HepG2 (cell line): ENCODE results near the gene JADE2. TPM values are rescaled to one million over a fixed set of nuclear protein-coding genes. Genes with fewer than 3 reads are reported as not detected.
A peak's percentile ranks its signal among the peaks of the same experiment; 100 is the strongest.

Source experiments
- ATAC-seq: fragments of 200-7000 bp; cut with Tn5 transposase; 3 replicates; pipeline ENCODE4 v1.9.1; 2020; ENCODE audit warnings: mild to moderate bottlenecking, moderate library complexity
- Bru-seq: library from RNA; stranded (reverse); fragments of 400-500 nt; gene quantifications from one replicate; lab custom pipeline; 2021; lab: Mats Ljungman, UMichigan
- BruChase-seq, 2 experiments: library from RNA; stranded (reverse); fragments of 400-500 nt; gene quantifications; one replicate each; lab custom pipeline; 2021; lab: Mats Ljungman, UMichigan
- BruUV-seq: library from RNA; stranded (reverse); fragments of 400-500 nt; replicated peaks from 2 replicates; lab custom pipeline; 2021; lab: Mats Ljungman, UMichigan
- CTCF ChIA-PET: fragments of 300-600 bp; formaldehyde crosslinking; extraction: SDS; loops from one replicate; lab custom pipeline; 2021; ENCODE audit warnings: low total read pairs, inconsistent platforms, low intra/inter-chr PET ratio; lab: Yijun Ruan, JAX
- POLR2A ChIA-PET: fragments of 350-600 bp; sonication (Branson Sonifier 250); formaldehyde crosslinking; loops from one replicate; lab custom pipeline; 2020; ENCODE audit warnings: antibody characterized with exemption, inconsistent platforms; lab: Yijun Ruan, JAX
- DNase-seq: peaks from one replicate; pipeline ENCODE4 v3.0.0-alpha.2; 2015; ENCODE audit warnings: low spot score
- FAIRE-seq: peaks from 3 replicates; lab custom pipeline; 2011; peaks lifted over from hg19 to GRCh38; lab: Jason Lieb, UNC
- H2AFZ ChIP-seq: one replicate; pipeline ENCODE4 v1.6.1; 2011; ENCODE audit warnings: low read length, inconsistent platforms
- H3K27ac ChIP-seq: fragments of 300-600 bp; 3 replicates; pipeline ENCODE4 v1.8.0; 2011; ENCODE audit warnings: mixed run types, mild to moderate bottlenecking, mixed read lengths, low read length, inconsistent platforms; ENCODE audit not compliant: insufficient read depth; ENCODE audit errors: extremely low read length
- H3K27me3 ChIP-seq, 2 experiments: fragments of 200-600 bp in 1 of 2; 2 replicates in 1 of 2; 3 replicates in 1 of 2; pipeline versions ENCODE4 v1.6.0 to v1.8.0; 2011; ENCODE audit warnings: low read length in 2 of 2, mild to moderate bottlenecking in 2 of 2, moderate library complexity in 2 of 2, inconsistent platforms in 1 of 2; ENCODE audit not compliant: insufficient read depth in 2 of 2, control insufficient read depth in 1 of 2
- H3K36me3 ChIP-seq, 2 experiments: fragments of 200-600 bp in 1 of 2; replicated peaks in 1 of 2; 2 replicates in 1 of 2; 3 replicates in 1 of 2; pipeline versions ENCODE4 v1.5.1 to v1.8.0; 2011; ENCODE audit warnings: low read length in 2 of 2, inconsistent platforms in 1 of 2; ENCODE audit not compliant: insufficient read depth in 2 of 2, control insufficient read depth in 1 of 2
- H3K4me1 ChIP-seq: 2 replicates; pipeline ENCODE4 v1.5.1; 2012; ENCODE audit warnings: low read length, inconsistent platforms; ENCODE audit not compliant: insufficient read depth
- H3K4me2 ChIP-seq: 2 replicates; pipeline ENCODE4 v1.6.0; 2011; ENCODE audit warnings: low read depth, low read length, inconsistent platforms
- H3K4me3 ChIP-seq, 3 experiments: fragments of 200-600 bp in 1 of 3; sonication (generic), shearing (Covaris generic) in 1 of 3; replicated peaks in 1 of 3; 2 replicates each; pipeline ENCODE4 v1.5.1; 2011 to 2016; ENCODE audit warnings: low read length in 3 of 3, inconsistent platforms in 2 of 3, low read depth in 2 of 3, mild to moderate bottlenecking in 2 of 3, control low read depth in 1 of 3, mixed read lengths in 1 of 3; ENCODE audit not compliant: insufficient read depth in 1 of 3
- H3K79me2 ChIP-seq: one replicate; pipeline ENCODE4 v1.6.1; 2011; ENCODE audit warnings: low read length, inconsistent platforms; ENCODE audit not compliant: insufficient read depth
- H3K9ac ChIP-seq: 2 replicates; pipeline ENCODE4 v1.6.0; 2011; ENCODE audit warnings: mild to moderate bottlenecking, low read depth, low read length, inconsistent platforms; ENCODE audit not compliant: insufficient read depth
- H3K9me3 ChIP-seq: 2 replicates; pipeline ENCODE4 v1.5.1; 2012; ENCODE audit warnings: mild to moderate bottlenecking, low read length
- H4K20me1 ChIP-seq: 2 replicates; pipeline ENCODE4 v1.6.0; 2011; ENCODE audit warnings: inconsistent platforms, mild to moderate bottlenecking, low read length, moderate library complexity; ENCODE audit not compliant: insufficient read depth
- ARID3A ChIP-seq: IDR thresholded peaks from 2 replicates; pipeline ENCODE4 v1.6.1; 2012; ENCODE audit warnings: low read depth, low read length, improper control_type of control experiment
- IRF1 ChIP-seq: sonication (generic); formaldehyde crosslinking; IDR thresholded peaks from 2 replicates; pipeline ENCODE4 v1.4.0; 2020; ENCODE audit warnings: low read depth, mild to moderate bottlenecking, missing genetic modification reagents
- POLR2A ChIP-seq, 2 experiments: IDR thresholded peaks; 2 replicates each; pipeline ENCODE4 v1.6.1; 2011; ENCODE audit warnings: low read depth in 2 of 2, low read length in 2 of 2, mild to moderate bottlenecking in 1 of 2, moderate library complexity in 1 of 2; ENCODE audit not compliant: insufficient read depth in 1 of 2
- SRSF1 ChIP-seq: fragments of 200-400 bp; formaldehyde crosslinking; optimal IDR thresholded peaks from 2 replicates; pipeline ENCODE3; 2017; ENCODE audit warnings: mild to moderate bottlenecking, low read depth, low read length, moderate library complexity
- WIZ ChIP-seq: sonication (generic); formaldehyde crosslinking; IDR thresholded peaks from 2 replicates; pipeline ENCODE4 v1.5.1; 2020; ENCODE audit warnings: mild to moderate bottlenecking, missing genetic modification reagents
- ZBTB20 ChIP-seq: sonication (generic); formaldehyde crosslinking; IDR thresholded peaks from 2 replicates; pipeline ENCODE4 v1.8.1; 2023; ENCODE audit warnings: missing genetic modification reagents, low read depth, mild to moderate bottlenecking, borderline replicate concordance
- ZBTB42 ChIP-seq: sonication (generic); formaldehyde crosslinking; IDR thresholded peaks from 2 replicates; pipeline ENCODE4 v1.5.0; 2020; ENCODE audit warnings: mild to moderate bottlenecking, missing genetic modification reagents
- ZNF280B ChIP-seq: sonication (generic); formaldehyde crosslinking; IDR thresholded peaks from 2 replicates; pipeline ENCODE4 v1.5.0; 2020; ENCODE audit warnings: missing genetic modification reagents, mild to moderate bottlenecking, borderline replicate concordance
- ZNF343 ChIP-seq: sonication (generic); formaldehyde crosslinking; IDR thresholded peaks from 2 replicates; pipeline ENCODE4 v1.4.0; 2020; ENCODE audit warnings: mild to moderate bottlenecking, missing genetic modification reagents
- ZNF530 ChIP-seq: sonication (generic); formaldehyde crosslinking; IDR thresholded peaks from 2 replicates; pipeline ENCODE4 v1.5.0; 2020; ENCODE audit warnings: low read depth, mild to moderate bottlenecking, missing genetic modification reagents
- ZNF7 ChIP-seq: IDR thresholded peaks from 2 replicates; pipeline ENCODE4 v1.6.1; 2016; ENCODE audit warnings: missing biosample characterization, missing genetic modification reagents
- WGBS: methylation state at CpG from one replicate; pipeline ENCODE4 v1.1.6; 2017; ENCODE audit warnings: low lambda C conversion rate; 5-methylcytosine and 5-hydroxymethylcytosine counted together
- in situ Hi-C: cut with HindIII; loops from 2 replicates; pipeline ENCODE4 v1.10.0; 2017; ENCODE audit warnings: low pct_unique_long_range_greater_than_20kb; ENCODE audit not compliant: extremely low pct_ligation_motif_present
- intact Hi-C: fragments of 100-400 bp; cut with micrococcal nuclease; formaldehyde crosslinking; loops from one replicate; pipeline ENCODE4 v1.10.0; 2022; ENCODE audit not compliant: unreplicated experiment
- long read RNA-seq, 2 experiments: library from RNA in 1 of 2; library from polyadenylated mRNA in 1 of 2; stranded (forward) in 1 of 2; unstranded in 1 of 2; transcript quantifications; one replicate each; pipeline ENCODE4 v2.0.0, GENCODE V29; 2019 to 2022
- polyA minus RNA-seq, 3 experiments: library from RNA; depleted of rRNA, polyadenylated mRNA; stranded (reverse); fragments of >200 nt; gene quantifications; 2 replicates each; pipeline ENCODE4 v1.2.3, GENCODE V29; 2011; ENCODE audit warnings: low replicate concordance in 1 of 3
- polyA plus RNA-seq, 8 experiments: library from polyadenylated mRNA; depleted of rRNA in 3 of 8; stranded (reverse) in 7 of 8; unstranded in 1 of 8; fragments of >200 nt; fragmentation: Illumina TruSeq in 4 of 8; extraction: Trizol in 4 of 8; gene quantifications; 2 replicates each; pipeline versions ENCODE4 v1.2.1 to v1.2.3, GENCODE V29; 2011 to 2016; ENCODE audit warnings: low read depth in 4 of 8, missing spikeins in 1 of 8, mixed read lengths in 1 of 8; ENCODE audit not compliant: insufficient read depth in 1 of 8
- total RNA-seq, 5 experiments: library from RNA; depleted of rRNA; stranded (reverse); fragments of >200 nt; fragmentation: Illumina TruSeq; extraction: Trizol; gene quantifications; 2 replicates each; pipeline ENCODE4 v1.2.3, GENCODE V29; 2016; ENCODE audit warnings: low read depth in 1 of 5
- TF ChIP-seq, protein P1 (sequence below): sonication (generic); formaldehyde crosslinking; IDR thresholded peaks from 2 replicates; pipeline ENCODE4 v1.8.0; 2022; ENCODE audit warnings: missing genetic modification reagents, low read depth, mild to moderate bottlenecking, borderline replicate concordance

JADE2 gene
- total RNA-seq (2016; rRNA removed; fragmentation: Illumina TruSeq; extraction: Trizol) (15.1 and 15.6 TPM in 2 replicates), polyA plus RNA-seq (2011; rRNA removed) (7.5 and 9.1 TPM in 2 replicates), polyA minus RNA-seq (2011; rRNA and poly(A)+ RNA removed; ENCODE audit: low replicate concordance) (17.4 and 97.1 TPM in 2 replicates), Bru-seq, nascent RNA (percentile 63 among the genes with signal in this experiment), BruChase-seq, experiment 1, labeled RNA remaining after a 6-hour chase (percentile 53 among the genes with signal in this experiment), BruChase-seq, experiment 2, labeled RNA remaining after a 2-hour chase (percentile 58 among the genes with signal in this experiment)
- total RNA-seq (2016; cell fraction: cytosol; rRNA removed; fragmentation: Illumina TruSeq; extraction: Trizol; ENCODE audit: low read depth): 3.9 and 4.4 TPM in 2 replicates
- 15.7 and 16.4 TPM in 2 replicates for total RNA-seq (2016; cell fraction: insoluble cytoplasmic fraction; rRNA removed; fragmentation: Illumina TruSeq; extraction: Trizol)
- total RNA-seq (2016; cell fraction: membrane; rRNA removed; fragmentation: Illumina TruSeq; extraction: Trizol): 9.9 and 14.2 TPM in 2 replicates
- 10.7 and 11.7 TPM in 2 replicates for total RNA-seq (2016; cell fraction: nucleus; rRNA removed; fragmentation: Illumina TruSeq; extraction: Trizol)
- 6.2 and 7.4 TPM in 2 replicates for polyA plus RNA-seq (2011; cell fraction: cytosol; rRNA removed)
- 10.9 and 11.6 TPM in 2 replicates for polyA plus RNA-seq (2011; cell fraction: nucleus; rRNA removed)
- polyA plus RNA-seq (2012): 5.4 and 7.6 TPM in 2 replicates
- polyA plus RNA-seq (2016; cell fraction: cytosol; fragmentation: Illumina TruSeq; extraction: Trizol; ENCODE audit: low read depth): 1.7 and 2.3 TPM in 2 replicates
- polyA plus RNA-seq (2016; cell fraction: insoluble cytoplasmic fraction; fragmentation: Illumina TruSeq; extraction: Trizol; ENCODE audit: low read depth): 10.3 and 12.8 TPM in 2 replicates
- 4.9 and 6.8 TPM in 2 replicates for polyA plus RNA-seq (2016; cell fraction: membrane; fragmentation: Illumina TruSeq; extraction: Trizol; ENCODE audit: low read depth)
- polyA plus RNA-seq (2016; cell fraction: nucleus; fragmentation: Illumina TruSeq; extraction: Trizol; ENCODE audit: insufficient read depth, low read depth): 12.5 and 13.5 TPM in 2 replicates
- 6.2 and 12.3 TPM in 2 replicates for polyA minus RNA-seq (2011; cell fraction: cytosol; rRNA and poly(A)+ RNA removed)
- 7.2 and 7.7 TPM in 2 replicates for polyA minus RNA-seq (2011; cell fraction: nucleus; rRNA and poly(A)+ RNA removed)
- long read RNA-seq, experiment 1, partial matches to known transcripts: 1 of 4 reads
- long read RNA-seq, experiment 1, other reads (novel, unspliced or antisense): 3 of 4 reads
- long read RNA-seq, experiment 2, partial matches to known transcripts: 7 of 42 reads
- long read RNA-seq, experiment 2, other reads (novel, unspliced or antisense): 33 of 42 reads

DNA sequence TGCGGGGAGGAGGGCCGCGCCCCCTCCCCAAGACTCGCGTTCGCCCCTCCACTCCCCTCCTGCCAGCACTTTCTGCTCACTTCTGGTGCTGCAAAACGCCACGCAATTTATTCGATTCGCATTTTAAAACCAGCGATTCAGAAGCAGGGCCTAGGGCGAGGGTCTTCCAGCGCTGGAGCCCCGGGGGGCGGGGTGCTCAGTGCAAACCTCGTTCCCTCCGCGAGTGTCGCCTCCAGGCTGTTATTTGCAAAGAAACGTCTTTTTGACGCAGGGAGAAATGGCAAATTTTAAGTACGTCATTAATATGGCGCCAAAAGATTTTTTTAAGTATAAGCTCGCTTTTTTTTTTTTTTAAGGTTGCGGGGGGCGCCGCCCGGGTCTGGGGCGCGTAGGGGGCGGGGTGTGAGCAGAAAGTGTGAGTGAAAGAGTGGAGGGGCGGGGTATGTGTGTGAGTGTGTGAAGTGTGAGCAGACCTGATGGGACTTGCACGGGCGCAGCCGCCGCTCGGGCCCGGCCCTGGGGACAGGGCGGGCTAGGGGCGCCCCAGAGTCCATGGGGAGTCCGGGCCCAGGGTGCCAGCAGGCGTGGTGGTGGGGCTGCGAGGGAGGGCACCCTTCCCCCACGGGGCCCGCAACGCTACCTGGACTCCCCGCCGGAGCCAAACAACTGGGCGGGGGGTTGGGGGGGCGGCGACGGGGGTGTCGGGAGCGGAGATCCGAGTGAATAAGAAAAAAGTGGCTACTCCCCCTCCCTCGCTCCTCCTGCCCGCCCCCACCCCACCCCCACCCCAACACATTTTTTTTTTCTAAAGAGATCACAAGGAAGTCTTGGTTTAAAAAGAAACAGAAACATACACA lies at the start of gene JADE2:
Gene JADE2 (plus strand): TSS at position 845 of the 857 bp plus-strand sequence. CDS start 10,188 bp downstream, outside the sequence.
- 2% methylated on average over 35 of the region's 57 CpGs for WGBS
- in situ Hi-C loops (no loop called here), intact Hi-C loops (loop anchor here (1.0 to 5.0 kb wide), 3 partner anchors 52 to 113 kb away; no protein-coding TSS in a partner anchor)
- H3K4me2 ChIP-seq: peak within 1 kb of the TSS; percentile 92
- H2AFZ ChIP-seq: no peak within 1 kb of the TSS
- DNase-seq: peak; percentile 40
- ChIA-PET CTCF (interaction anchor here (1.9 kb wide), 1 partner anchor 13 kb away, joined by 4 read pairs; no protein-coding TSS in a partner anchor), POLR2A (interaction anchor here (0.6 to 6.9 kb wide), 9 partner anchors 10 to 471 kb away, joined by 3 to 109 read pairs (median 48); partner anchors contain the start of genes CDKL3 and CDKN2AIPNL)
- H3K27me3 ChIP-seq: no peaks in the 10 kb centered on the region; a peak in 1 of 5 replicates
- FAIRE-seq: no peak
- H4K20me1 ChIP-seq: no peaks in the 10 kb centered on the region
- BruUV-seq: TSS peak; percentile 62
- H3K27ac ChIP-seq: peak within 1 kb of the TSS; percentile 95
- H3K4me3 ChIP-seq: peak within 1 kb of the TSS; percentile 85 to 98 (median 86)
- peak; percentile 43 for ATAC-seq
- H3K9me3 ChIP-seq: no peaks in the 10 kb centered on the region
- peaks cover 38% of the 10 kb centered on the region for H3K4me1 ChIP-seq
- no peaks in the 10 kb centered on the region for H3K36me3 ChIP-seq
- peaks cover 23% of the 10 kb centered on the region for H3K79me2 ChIP-seq
- H3K9ac ChIP-seq: peak within 1 kb of the TSS; percentile 83
- TF ChIP-seq ZNF343 (CRISPR knock-in tag): no peak
- TF ChIP-seq ZNF530: no peak
- TF ChIP-seq ZNF280B (CRISPR knock-in tag): no peak; the same call in 1 of the 2 replicates
- peak; percentile 74 for TF ChIP-seq SRSF1
- 0 out of 2 replicates have a peak, but pooled peaks have one; percentile 6 for TF ChIP-seq ZBTB42 (CRISPR knock-in tag)
- no peak for TF ChIP-seq ARID3A
- TF ChIP-seq, protein P1, sequence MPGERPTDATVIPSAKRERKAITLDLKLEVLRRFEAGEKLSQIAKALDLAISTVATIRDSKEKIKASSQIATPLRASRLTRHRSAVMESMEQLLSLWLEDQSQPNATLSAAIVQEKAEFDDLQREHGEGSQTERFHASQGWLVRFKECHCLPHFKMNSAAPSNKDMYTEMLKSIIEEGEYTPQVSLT (CRISPR knock-in tag): no peak
- TF ChIP-seq ZNF7 (CRISPR knock-in tag): no peak
- no peak for TF ChIP-seq IRF1
- TF ChIP-seq POLR2A (IDR thresholded peaks at IDR 0.05; ENCODE audit: insufficient read depth in 1 of 2, low read depth in 2 of 2, low read length in 2 of 2): peak in 1 of 2 experiments; percentile 42; a peak in 2 of 4 replicates
- no peak for TF ChIP-seq ZBTB20 (CRISPR knock-in tag)
- no peak for TF ChIP-seq WIZ (CRISPR knock-in tag)
